CD1c-positive myeloid dendritic cell (primary cell): ENCODE data around the gene RPL37A.
"Not testable (repeated sequence)": the region's sequence is repeated elsewhere in the genome, so short reads cannot be mapped to it uniquely, and the experiment has no call there.

ENCODE experiments used
- DNase-seq: peaks from one replicate; pipeline ENCODE4 v3.0.0-alpha.2; 2016; ENCODE audit errors: extremely low spot score

Gene RPL37A

DNA sequence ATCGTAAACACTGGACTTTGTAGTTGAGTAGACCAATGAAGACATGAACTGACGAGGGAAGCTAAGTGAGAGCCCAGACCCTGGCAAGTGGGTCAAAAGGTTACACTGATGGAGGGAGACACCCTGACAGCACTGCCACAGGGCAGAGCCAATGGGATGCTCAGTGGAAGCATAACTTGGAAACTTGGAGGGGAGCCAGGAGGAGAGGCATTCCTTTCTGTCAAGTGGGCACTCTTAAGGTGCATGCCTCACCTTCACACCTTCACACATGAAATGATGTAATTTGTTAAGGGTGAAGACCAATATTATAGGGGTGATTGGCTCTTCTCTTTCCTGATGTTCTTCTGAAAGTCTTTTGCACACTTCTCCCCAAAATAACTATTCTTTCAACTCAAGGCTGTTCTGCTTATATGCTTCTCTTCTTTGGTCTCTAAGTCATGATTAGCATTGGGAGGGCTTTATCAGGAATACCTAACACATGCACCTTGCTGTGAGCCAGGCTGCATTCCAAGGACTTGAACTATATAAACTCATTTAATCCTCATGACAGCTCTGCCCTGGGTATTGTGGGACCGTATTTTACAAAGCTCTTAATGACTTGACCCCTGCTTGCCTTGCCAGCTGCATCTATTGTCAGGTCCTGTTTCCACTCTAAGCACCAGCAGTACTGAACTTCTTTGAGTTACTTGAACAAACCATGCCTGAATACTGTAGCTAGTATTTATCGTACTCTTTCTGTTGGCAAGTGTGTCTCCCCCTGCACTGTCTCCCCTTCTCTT is 19.0 kb downstream of the RPL37A start:
- no peak for DNase-seq

DNA sequence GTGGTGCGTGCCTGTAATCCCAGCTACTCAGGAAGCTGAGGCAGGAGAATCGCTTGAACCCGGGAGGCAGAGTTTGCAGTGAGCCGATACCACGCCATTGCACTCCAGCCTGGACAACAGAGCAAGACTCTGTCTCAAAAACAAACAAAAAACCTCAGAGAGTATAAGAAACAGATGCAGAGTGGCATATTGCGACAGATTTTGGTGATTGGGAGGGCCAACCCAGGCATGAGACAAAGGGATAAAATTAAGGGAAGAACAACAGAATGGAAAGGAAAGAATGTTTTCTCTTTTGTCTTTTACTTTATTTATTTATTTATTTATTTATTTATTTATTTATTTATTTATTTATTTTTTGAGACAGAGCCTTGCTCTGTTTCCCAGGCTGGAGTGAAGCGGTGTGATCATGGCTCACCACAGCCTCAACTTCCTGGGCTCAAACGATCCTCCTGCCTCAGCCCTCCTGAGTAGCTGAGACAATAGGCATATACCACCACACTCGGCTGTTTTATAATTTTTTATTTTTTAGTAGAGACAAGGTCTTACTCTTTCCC is 20.0 kb downstream of the RPL37A start:
- DNase-seq: not testable (repeated sequence)

DNA sequence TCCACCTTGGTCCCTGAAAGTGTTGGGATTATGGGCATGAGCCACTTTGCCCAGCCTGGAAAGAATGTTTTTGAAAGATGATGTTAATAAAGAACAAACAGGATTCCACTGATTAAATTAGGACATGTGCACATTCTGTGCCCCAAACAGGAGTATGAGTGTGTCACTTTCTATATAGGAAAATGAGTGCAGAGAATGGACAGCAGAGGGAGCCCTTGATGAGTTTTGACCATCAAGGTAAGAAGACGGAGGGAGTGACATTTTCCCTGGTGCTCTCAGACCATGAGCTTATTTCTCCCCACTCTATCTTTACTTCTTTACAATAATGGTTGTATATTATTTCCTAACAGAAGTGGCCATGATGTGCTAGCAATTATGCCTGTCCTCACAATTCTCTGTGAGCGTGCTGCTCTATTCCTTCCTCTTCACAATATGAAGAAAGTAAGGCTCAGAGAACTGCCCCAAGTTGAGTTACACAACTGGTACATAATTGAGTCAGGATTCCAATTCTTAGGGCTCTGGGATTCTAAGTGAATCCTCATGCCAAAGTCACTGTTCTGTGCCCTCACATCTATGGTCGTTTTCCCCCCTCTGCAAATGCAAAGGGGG is 20.6 kb downstream of the RPL37A start:
- peak; percentile 72 for DNase-seq

GRCh38 chr2:216520112-216520511 is 21.5 kb downstream of the RPL37A start:
- DNase-seq: no peak

DNA sequence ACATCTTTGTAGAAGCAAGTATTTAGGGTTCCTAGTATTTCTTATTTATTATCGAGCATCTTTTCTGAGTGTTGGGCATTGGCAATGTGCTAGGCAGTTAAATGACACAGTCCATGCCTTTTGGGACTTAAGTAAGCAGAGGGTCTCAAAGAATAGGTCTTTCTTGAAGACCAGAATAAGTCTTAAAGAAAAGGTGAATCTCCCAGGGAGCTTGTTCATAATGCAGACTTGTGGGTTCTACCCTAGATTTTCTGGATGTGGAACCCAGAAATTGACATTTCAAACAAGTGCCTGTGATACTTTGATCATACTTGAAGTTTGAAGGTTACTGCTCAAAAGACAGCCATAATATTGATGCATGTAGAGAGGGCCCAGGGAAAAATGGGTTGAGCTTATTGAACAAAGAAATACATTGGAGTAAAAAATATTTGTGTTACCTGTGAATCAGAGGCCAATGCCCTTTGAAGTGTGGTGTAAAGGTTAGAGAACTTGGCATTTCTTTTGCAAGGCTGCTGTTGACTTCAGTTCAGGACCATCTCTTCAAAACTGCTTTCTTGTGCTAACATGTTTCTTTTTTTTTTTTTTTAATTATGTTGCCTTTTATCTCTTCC is 24.4 kb downstream of the RPL37A start:
- DNase-seq: no peak

DNA sequence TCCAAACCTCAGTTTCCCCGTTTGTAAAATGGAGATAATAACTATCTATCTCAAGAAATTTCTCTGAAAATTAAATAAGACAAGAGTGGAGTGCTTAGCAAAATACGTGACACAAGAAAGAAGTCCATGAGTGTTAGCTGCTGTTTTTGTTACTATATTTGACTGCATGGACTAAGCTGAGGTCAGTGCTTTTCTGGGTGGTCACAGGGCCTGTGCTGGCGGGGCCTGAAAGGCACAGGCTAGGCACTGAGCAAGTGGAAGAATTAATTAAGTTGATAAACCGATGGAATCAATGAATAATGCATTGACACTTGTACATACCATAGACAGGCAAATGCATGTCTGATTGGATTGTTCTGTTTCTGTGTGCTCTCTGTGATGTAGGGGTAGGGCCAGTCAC is 27.3 kb downstream of the RPL37A start:
- DNase-seq: no peak

GRCh38 chr2:216526939-216527338 is 28.3 kb downstream of the RPL37A start:
- DNase-seq: no peak

DNA sequence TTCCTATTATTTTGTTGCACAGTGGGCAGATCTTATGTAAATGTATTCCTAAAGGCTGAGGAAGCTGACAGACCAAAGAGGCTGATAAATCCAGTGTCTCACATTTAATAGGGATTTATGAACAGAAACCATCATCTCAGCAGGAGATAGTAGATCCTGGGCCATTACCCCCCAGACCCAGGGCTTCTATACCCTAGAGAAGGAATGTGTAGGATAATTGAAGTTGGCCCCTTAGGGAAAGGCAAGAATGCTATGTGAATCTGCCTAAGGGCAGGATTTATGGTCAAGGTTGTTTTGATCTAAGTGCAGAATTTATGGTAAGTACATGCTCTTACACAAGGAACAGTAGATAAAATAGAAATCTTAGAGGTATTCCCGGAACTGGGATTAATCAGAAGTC is 29.0 kb downstream of the RPL37A start:
- no peak for DNase-seq

GRCh38 chr2:216532562-216532961 is 33.9 kb downstream of the RPL37A start:
- DNase-seq: no peak

- DNase-seq: no peak
These were observed 35.0 kb downstream of the RPL37A start for GRCh38 chr2:216533609-216534008.

- no peak for DNase-seq
These were observed 36.2 kb downstream of the RPL37A start for GRCh38 chr2:216534809-216535208.

DNA sequence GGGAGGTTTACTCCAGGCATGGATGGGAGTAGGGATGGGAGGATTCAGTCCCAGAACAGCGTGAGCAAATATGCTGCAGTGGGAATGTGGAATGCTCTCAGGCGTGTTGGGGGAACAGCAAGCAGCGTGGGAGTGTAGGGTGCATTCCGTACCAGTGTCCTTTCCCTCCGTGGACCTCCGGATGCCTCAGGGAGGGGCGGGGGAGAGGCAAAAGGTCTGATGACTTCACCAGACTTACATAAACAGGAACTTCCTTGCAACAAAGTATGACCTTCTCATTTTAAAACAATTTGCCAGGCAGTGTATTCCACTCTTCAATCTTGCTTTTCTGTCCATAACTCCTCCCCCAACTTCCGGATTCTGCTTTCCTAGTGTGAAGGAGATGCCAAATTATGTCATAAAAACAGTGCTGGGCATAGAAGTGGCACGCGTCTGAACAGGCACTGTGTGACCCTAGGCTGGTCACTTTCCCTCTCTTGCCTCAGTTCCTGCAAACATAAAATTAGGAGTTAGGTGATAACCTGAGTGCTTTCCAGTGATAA is 36.9 kb downstream of the RPL37A start:
- DNase-seq: peak; percentile 42

- DNase-seq: no peak
These were observed 38.1 kb downstream of the RPL37A start for GRCh38 chr2:216536734-216537210.

DNA sequence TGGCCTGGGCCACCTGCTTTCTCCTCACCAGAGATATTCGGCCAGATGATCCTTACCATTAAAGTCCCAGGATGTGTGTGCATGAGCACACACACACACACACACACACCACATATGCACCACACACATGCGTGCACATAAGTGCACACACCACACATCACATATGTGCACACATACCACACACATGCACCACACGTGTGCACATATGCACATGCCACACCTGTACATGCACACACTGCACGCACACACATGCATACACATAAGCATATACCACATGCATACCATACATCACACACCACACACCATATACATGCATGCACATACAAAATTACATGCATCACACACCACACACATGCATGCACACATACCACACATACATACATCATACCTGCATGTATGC is 38.7 kb downstream of the RPL37A start:
- no peak for DNase-seq

- no peak for DNase-seq
These were observed 39.9 kb downstream of the RPL37A start for GRCh38 chr2:216538538-216538937.

DNA sequence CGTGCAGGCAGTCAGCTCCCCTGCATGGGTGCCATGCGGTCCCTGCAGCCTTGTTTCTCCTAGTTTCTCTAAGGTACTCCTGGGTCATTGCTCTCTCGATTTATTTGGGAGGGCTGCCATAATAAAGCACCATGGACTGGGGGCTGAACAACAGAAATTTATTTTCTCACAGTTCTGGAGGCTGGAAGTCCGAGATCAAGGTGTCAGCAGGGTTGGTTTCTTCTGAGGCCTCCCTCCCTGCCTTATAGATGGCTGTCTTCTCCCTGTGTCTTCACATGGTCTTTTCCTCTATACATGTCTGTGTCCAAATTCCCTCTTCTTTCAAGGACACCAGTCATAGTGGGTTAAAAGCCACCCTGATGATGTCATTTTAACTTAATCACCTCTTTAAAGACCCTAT is 40.5 kb downstream of the RPL37A start:
- no peak for DNase-seq

- DNase-seq: no peak
These were observed 41.2 kb downstream of the RPL37A start for GRCh38 chr2:216539791-216540241.

DNA sequence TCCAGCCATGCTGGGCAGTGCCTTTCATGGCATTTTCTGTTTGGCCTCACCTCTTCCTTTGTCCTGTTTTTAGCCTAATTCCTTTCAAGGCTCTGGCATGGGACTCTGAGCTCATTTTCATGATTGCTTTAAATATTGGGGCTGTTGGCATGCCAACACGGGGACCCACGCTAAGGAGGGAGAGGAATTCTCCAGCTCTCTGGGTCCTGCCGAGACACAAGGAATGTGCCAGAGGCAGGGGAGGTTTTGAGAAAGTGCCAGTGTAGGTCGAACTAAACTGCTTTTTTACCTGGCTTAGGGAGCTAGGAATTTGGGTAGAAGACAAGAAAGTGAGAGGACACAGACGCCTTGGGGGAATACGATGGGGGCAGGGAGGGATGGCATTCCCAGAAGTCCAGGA is 42.3 kb downstream of the RPL37A start:
- DNase-seq: no peak

DNA sequence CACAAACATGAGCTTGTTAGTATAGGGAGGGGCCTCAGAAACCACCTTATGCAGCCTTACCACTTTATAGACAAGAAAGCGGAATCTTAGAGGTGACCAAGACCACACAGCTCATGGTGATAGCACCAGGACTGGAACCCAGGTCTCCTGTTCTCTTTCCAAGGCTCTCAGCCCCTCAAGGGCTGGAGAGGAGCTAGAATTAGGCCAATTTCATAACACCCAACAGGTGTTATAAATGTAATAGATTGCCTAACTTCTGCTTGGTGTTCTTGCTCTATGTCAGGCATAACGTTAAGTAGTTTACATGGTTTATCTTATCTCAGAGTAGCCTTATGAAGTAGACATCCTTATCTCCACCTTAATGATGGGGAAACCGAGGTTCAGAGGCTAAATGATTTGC is 42.9 kb downstream of the RPL37A start:
- no peak for DNase-seq

DNA sequence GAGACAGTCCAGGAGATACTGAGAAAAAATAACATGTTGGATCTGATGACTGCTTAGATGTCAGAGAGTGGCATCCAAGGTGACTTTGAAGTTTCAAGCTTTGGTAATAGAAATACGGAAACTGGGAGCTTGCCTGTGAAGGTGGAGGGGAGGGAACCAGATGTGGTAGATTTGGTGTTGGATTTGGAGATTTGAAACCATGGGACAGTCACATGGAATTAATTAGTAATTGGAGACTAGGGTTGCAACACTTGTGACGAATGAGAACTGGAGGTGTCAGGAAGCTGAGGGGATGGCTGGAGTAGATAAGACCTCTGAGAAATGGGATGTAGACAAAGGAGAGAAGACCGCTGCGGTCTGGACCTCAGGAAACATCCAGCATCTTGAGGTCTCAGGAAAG is 46.7 kb downstream of the RPL37A start:
- peak; percentile 40 for DNase-seq

DNA sequence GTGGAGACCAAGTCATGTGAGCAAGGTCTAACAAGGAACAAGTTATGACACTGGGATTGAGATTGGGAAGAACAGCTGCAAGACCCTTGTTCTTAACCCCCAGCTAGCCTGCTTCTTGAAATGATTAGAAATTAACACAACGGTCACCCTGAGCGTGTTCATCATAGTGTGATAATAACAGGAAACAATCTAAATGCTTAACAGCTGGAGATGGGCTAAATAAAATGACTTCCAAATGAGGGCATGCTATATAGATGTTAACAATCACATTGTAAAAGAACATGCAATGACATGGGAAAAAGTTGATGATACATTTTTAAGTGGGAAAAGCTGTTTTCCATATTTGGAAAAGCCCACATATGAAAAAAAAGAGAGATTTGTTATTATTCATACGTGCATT is 47.6 kb downstream of the RPL37A start:
- no peak for DNase-seq

- DNase-seq: no peak
These were observed 48.2 kb downstream of the RPL37A start for GRCh38 chr2:216546641-216547403.
